Adipose tissue (tissue), 3 donors: ENCODE data around the gene KRTAP2-3. TPM values are rescaled to one million over a fixed set of nuclear protein-coding genes. Genes with fewer than 3 reads are reported as not detected.
"Not testable (repeated sequence)": the region's sequence is repeated elsewhere in the genome, so short reads cannot be mapped to it uniquely, and the experiment has no call there.

ENCODE experiments used
- H3K27ac ChIP-seq: one replicate; pipeline ENCODE4 v1.5.1; 2013; ENCODE audit warnings: low read depth, low read length
- WGBS, 3 donors: extraction: QIAGEN DNeasy Blood & Tissue Kit; methylation state at CpG; one replicate each; pipeline ENCODE4 v1.1.7; 2013; 5-methylcytosine and 5-hydroxymethylcytosine counted together
- polyA plus RNA-seq, 3 donors: library from polyadenylated mRNA; stranded (reverse); fragments of 200-250 nt; gene quantifications; one replicate each; pipeline ENCODE4 v1.2.3, GENCODE V29; 2013
- donor health status: healthy with polysubstance abuse.
- donor health status: Bipolar disorder and iron deficiency.
- donor health status: healthy.

The KRTAP2-3 gene
- polyA plus RNA-seq, 3 donors: not detected

DNA sequence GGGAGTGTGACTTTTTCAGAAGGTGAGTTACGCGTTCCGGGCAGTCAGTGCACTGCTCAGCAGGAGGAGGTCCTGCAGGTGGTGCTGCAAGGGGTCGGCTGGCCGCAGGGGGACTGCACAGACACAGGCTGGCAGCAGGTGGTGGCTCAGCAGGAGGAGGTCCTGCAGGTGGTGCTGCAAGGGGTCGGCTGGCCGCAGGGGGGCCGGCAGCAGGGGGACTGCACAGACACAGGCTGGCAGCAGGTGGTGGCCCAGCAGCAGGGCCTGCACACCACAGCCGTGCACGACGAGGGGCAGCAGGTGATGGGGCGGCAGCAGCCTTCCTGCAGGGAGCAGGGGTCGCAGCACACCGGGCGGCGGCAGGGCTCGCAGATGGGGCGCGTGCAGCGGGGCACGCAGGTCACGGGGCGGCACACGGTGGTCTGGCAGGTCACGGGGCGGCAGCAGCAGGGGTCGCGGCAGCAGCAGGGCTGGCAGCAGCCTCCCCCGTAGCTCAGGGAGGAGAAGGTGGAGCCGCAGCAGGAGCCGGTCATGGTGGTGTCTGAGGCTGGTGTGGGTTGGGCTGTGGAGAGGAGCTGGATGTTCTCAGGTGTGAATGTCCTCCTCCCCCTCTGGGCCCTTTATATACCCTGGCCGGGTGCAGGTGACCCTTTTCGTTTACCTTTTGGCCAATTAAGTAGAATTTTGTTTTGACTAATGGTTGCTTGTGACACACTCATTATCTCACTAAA, 13.0 kb downstream of the KRTAP2-3 start, which contains the start of gene KRTAP2-1:
Gene KRTAP2-1 (minus strand): TSS at position 582 of the 731 bp plus-strand sequence. CDS start 49 bp downstream, at position 533.
- 49 to 71% (median 55%) methylated on average over 8 to 10 of the region's 33 CpGs for WGBS, 3 donors

DNA sequence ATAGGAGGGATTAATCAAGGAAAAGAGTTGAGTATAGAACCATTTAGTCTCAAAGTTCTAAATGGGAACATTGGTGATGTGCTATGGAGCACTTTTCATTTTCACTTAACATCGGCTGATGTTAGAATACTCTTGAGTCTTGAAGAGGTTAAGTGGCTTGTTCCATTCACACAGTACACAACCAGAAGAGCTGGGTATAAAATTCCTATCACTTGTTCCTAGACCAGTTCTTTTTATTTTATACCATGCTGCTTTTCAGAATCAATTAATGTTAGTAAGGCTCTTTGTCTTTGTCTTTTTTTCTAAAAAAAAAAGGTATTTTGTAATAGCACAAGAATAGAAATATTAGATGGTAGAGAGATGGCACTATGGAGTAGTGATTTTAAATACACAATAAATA, 17.0 kb downstream of the KRTAP2-3 start:
- 97 to 100% (median 100%) methylated on average over 1 of the region's 1 CpG for WGBS, 3 donors
- no peak overlapping the region for H3K27ac ChIP-seq

More for the DNA sequence above, 13.0 kb downstream of the KRTAP2-3 start, which contains the start of gene KRTAP2-1:
- H3K27ac ChIP-seq: not testable (repeated sequence)

DNA sequence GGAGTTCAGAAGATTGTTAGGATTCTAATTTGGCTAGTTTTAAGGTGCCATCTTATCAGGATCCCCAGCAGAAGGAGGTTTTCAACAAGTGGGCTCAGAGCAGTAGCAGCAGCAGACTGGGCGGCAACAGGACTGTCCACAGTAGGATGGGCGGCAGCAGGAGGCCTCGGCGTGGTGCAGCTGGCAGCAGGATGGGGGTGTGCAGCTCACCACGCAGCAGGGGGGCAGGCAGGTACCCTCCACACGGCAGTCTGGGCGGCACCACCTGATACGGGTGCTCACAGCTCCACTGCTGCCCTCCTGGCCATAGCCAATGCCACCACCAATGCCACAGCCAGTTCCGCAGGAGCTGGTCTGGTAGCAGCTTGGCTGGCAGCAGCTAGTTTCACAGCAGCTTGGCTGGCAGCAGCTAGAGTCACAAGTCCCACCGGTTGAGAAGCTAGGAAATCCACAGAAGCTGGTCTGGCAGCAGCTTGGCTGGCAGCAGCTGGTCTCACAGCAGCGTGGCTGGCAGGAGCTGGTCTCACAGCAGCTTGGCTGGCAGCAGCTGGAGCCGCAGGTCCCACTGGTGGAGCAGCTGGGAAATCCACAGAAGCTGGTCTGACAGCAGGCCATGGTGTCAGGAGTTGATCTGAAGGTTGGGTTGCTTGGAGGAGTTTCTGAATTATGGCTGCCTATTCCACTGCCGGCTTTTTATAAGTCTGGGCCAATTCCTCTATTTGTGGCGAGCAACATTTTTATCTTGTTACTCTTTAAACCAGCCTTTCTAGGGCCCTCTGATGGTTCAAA, 18.9 kb downstream of the KRTAP2-3 start, which contains the start of gene KRTAP1-1:
Gene KRTAP1-1 (minus strand): TSS at position 668 of the 789 bp plus-strand sequence. CDS start 53 bp downstream, at position 615.
- WGBS, 3 donors: 58 to 84% (median 73%) methylated on average over 13 to 14 of the region's 14 CpGs
- H3K27ac ChIP-seq: not testable (repeated sequence)

DNA sequence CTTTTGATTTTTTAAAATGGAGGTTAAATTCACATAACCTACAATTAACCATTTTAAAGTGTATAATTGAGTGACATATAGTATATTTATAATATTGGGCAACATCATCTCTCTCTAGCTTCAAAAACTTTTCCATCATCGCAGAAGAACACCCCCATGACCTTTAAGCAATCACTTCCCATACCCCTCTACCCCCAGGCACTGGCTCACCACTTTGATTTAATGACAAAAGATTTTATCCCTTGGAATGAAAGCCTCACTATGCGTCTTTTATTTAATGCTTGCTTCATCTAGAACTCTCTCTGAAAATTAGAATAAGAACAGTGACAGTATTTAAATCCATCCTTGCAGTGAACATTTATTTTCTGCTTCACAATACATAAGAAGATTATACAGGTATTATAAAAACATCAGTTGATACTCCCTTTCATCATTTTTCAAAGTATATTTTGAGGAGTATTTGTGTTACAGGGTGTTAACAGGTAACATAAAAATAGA, 22.0 kb downstream of the KRTAP2-3 start:
- WGBS, 3 donors: 72 to 84% (median 81%) methylated on average over 2 of the region's 2 CpGs
- no peak overlapping the region for H3K27ac ChIP-seq

DNA sequence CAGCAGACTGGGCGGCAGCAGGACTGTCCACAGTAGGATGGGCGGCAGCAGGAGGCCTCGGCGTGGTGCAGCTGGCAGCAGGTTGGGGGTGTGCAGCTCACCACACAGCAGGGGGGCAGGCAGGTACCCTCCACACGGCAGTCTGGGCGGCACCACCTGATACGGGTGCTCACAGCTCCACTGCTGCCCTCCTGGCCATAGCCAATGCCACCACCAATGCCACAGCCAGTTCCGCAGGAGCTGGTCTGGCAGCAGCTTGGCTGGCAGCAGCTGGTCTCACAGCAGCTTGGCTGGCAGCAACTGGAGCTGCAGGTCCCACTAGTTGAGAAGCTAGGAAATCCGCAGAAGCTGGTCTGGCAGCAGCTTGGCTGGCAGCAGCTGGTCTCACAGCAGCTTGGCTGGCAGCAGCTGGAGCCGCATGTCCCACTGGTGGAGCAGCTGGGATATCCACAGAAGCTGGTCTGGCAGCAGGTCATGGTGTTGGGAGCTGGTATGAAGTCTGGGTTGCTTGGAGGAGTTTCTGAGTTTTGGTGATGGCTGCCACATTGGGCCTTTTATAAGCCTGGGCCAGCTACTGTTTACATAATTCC, 25.5 kb downstream of the KRTAP2-3 start, which contains the start of gene KRTAP1-3:
Gene KRTAP1-3 (minus strand): TSS at position 529 of the 590 bp plus-strand sequence. CDS start 53 bp downstream, at position 476.
- not testable (repeated sequence) for H3K27ac ChIP-seq
- 75 to 87% (median 85%) methylated on average over 8 to 10 of the region's 10 CpGs for WGBS, 3 donors

DNA sequence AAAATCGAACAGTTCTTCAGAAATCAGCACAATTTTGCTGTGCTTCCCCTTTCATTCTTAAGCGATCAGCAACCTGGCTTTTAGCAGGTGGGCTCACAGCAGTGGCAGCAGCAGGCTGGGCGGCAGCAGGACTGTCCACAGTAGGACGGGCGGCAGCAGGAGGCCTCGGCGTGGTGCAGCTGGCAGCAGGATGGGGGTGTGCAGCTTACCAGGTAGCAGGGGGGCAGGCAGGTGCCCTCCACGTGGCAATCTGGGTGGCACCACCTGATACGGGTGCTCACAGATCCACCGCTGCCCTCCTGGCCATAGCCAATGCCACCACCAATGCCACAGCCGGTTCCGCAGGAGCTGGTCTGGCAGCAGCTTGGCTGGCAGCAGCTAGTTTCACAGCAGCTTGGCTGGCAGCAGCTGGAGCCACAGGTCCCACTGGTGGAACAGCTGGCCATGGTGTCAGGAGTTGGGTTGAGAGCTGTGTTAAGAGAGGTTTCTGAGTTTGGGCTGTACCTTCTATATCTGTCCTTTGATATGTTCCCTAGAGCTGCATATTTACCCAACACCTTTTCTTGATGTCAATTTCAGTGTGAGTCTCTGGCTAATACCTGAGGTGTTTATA, 30.2 kb downstream of the KRTAP2-3 start, which contains the start of gene KRTAP1-4:
Gene KRTAP1-4 (minus strand): TSS at position 563 of the 613 bp plus-strand sequence. CDS start 117 bp downstream, at position 446.
- 83 to 86% (median 83%) methylated on average over 12 of the region's 12 CpGs for WGBS, 3 donors

DNA sequence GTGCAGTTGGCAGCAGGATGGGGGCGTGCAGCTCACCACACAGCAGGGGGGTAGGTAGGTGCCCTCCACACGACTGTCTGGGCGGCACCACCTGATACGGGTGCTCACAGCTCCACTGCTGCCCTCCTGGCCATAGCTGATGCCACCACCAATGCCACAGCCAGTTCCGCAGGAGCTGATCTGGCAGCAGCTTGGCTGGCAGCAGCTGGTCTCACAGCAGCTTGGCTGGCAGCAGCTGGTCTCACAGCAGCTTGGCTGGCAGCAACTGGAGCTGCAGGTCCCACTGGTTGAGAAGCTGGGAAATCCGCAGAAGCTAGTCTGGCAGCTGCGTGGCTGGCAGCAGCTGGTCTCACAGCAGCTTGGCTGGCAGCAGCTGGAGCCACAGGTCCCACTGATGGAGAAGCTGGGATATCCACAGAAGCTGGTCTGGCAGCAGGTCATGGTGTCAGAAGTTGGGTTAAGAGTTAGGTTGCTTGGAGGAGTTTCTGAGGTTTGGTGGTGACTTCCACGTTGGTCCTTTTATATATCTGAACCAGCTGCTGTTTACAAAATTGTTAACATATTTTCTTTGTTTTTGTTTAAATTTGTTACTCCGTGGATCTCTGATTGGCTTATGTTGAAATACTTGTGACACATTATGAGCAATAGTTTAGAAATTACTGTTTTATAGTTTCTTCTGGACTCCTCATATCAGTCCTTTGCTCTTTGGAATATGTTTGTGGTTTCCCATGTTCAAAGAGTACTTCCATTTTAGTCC, 33.0 kb downstream of the KRTAP2-3 start, which contains the start of gene KRTAP1-5:
Gene KRTAP1-5 (minus strand): TSS at position 494 of the 757 bp plus-strand sequence. CDS start 53 bp downstream, at position 441.
- 62 to 83% (median 81%) methylated on average over 9 of the region's 9 CpGs for WGBS, 3 donors
- no peak within 1 kb of the TSS for H3K27ac ChIP-seq

More for the DNA sequence above, 30.2 kb downstream of the KRTAP2-3 start, which contains the start of gene KRTAP1-4:
- no peak within 1 kb of the TSS for H3K27ac ChIP-seq

DNA sequence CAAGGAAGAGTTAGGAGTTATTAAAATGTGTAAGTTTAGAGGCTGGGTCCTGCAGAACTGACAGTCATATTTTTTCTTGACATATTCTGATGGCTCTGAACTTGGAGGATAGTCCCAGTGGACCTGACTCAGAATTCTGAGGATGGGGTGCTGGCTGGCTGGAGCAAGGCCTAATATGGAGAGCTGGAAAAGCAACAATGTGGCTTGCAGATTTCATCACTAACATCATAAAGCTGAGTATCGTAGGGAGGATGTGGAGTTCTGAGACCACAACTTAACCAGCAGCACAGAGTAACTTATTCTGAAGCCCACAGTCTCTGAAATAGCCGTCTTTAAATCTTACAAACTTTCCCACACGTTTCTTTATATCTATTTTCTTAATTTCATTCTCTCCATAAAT, 35.2 kb downstream of the KRTAP2-3 start:
- no peak overlapping the region for H3K27ac ChIP-seq
- 60 to 77% (median 76%) methylated on average over 3 of the region's 3 CpGs for WGBS, 3 donors

DNA sequence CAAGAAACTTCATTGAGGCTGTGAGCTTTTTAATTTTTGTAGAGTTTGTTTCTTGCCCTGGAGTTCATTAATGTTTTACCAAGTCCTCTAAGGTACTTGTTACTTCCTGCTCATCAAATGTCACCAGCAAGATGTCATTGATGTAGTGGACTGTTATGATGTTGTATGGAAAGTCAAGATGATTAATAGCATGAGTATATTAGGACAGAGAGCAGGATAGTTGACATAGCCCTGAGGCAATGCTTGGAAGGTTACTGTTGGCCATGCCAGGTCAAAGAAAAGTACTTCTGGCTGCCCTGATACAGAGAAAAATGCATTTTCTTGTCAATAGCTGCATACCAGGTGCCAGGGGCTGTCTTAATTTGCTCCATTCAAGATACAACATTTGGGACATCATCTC, 39.6 kb downstream of the KRTAP2-3 start:
- H3K27ac ChIP-seq: no peak overlapping the region

DNA sequence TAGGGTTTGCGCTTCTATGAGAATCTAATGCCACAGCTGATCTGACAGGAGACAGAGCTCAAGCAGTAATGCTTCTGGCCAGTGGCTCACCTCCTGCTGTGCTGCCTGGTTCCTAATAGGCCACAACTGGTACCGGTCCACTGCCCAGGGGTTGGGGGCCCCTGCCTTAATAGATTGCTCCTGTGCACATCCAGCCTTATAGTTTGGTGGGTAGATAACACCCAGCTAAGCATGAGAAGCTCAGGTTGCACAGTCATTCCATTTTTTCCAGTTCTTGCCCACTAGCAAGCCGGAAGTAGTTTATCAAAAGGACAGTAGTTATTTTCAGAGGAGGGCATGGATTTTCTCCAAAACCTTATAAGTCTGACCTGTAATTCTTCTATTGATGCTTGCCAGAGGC, 40.5 kb downstream of the KRTAP2-3 start:
- 93 to 97% (median 93%) methylated on average over 3 of the region's 3 CpGs for WGBS, 3 donors
- H3K27ac ChIP-seq: no peak overlapping the region

DNA sequence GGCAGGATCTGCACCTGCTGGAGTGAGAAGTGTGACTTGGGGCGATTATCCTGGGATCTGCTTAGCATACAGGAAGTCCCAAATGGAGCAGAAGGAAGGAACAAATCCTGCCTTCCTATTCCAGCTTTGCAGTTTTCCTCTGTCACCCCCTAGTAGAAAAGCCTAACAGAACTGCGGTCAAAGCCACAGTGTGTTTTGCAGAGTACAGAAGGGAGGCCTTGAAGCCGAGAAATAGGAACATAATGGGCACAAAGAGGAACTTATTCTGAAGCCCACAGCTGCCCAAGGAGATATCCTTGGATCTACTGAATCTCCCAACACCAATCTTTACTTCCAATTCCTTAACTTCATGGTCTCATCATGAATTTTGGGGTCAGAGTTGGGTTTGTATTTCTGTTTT, 41.4 kb downstream of the KRTAP2-3 start:
- WGBS, 3 donors: 54 to 63% (median 56%) methylated on average over 3 of the region's 3 CpGs
- no peak overlapping the region for H3K27ac ChIP-seq

DNA sequence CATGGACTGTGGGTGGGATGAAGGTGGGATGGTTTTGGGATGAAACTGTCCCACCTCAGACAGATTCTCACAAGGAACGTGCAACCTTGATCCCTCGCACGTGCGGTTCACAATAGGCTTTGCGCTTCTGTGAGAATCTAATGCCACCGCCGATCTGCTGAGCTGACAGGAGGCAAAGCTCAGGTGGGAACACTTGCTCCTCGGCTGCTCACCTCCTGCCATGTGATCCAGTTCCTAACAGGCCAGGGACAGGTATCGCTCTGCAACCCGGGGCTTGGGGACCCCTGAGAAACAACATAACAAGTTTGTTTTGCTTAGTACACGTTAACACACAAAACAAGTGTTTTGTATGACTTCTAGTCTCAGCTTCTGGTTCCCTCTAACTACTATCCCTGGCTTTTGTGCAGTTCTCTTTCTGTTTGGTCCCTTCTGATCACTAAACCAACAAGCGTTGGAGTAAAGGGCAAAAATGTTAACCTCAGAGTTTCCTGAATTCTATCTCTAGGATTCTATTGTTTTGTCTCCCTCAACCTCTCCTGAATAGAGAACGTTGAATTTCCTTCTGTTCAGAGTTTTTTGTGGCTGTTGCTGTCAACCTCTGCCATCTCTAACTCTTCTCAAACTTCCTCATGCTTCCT, 43.2 kb downstream of the KRTAP2-3 start:
- WGBS, 3 donors: 73 to 80% (median 79%) methylated on average over 13 of the region's 13 CpGs
- H3K27ac ChIP-seq: no peak overlapping the region

DNA sequence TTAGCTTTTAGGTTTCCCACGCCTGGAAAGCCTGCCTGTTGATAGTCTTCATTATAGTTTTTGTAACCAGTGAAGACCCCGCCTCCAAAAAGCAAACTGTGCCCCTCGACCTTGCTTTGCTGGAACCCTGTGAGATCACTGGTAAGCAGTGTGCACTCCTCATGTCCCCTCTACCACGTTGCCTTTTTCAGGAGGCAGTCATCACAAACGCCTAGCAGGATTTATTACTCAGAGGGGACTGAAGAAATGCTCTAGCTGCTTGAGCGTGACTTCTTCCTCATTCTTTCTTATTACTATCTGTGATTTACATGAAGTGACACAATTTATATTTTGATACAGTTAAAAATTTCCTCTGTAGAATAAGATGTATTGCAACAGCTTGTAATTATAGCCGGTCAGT, 44.5 kb downstream of the KRTAP2-3 start:
- H3K27ac ChIP-seq: no peak overlapping the region
- 62 to 71% (median 67%) methylated on average over 7 of the region's 7 CpGs for WGBS, 3 donors

DNA sequence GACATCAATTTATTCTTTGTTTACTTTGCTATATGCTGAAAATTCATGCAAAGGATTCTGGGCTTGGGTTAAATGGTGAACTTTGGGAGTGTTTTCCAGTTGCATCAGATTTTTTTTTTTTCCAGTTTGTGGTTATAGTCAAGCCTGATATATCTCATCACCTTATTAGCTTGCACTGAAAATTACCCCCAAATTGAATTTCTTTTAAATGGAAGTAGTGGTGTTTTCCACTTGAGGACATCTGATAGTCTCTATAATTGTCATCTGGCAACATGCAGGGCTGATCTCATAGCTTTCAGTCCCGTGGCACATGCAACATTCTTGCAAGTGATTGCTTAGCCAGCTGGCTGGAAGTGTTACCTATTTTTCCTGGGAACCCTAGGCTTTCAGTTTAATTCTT, 46.3 kb downstream of the KRTAP2-3 start:
- WGBS, 3 donors: 23 to 37% (median 33%) methylated on average over 1 of the region's 1 CpG
- H3K27ac ChIP-seq: no peak overlapping the region

DNA sequence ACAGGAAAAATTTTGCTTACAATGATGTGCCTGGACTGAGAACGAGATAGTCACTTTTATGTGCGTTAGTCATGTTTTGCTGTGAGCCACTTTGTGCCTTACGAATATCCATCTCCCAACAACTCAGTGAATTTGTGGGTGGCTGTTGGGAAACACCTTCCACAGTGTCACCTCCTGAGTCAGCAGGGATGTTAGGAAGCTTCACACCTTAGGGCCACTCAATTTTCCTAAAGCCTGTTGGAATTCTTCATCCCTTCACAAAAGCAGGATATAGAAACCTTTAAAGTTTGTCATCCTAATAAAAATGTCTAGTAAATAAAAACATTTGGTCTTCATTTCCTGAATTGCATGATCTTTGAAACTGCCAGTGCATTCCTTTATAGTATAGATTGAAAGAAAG, 46.7 kb downstream of the KRTAP2-3 start:
- H3K27ac ChIP-seq: no peak overlapping the region
- WGBS, 3 donors: 82 to 87% (median 84%) methylated on average over 3 of the region's 3 CpGs

DNA sequence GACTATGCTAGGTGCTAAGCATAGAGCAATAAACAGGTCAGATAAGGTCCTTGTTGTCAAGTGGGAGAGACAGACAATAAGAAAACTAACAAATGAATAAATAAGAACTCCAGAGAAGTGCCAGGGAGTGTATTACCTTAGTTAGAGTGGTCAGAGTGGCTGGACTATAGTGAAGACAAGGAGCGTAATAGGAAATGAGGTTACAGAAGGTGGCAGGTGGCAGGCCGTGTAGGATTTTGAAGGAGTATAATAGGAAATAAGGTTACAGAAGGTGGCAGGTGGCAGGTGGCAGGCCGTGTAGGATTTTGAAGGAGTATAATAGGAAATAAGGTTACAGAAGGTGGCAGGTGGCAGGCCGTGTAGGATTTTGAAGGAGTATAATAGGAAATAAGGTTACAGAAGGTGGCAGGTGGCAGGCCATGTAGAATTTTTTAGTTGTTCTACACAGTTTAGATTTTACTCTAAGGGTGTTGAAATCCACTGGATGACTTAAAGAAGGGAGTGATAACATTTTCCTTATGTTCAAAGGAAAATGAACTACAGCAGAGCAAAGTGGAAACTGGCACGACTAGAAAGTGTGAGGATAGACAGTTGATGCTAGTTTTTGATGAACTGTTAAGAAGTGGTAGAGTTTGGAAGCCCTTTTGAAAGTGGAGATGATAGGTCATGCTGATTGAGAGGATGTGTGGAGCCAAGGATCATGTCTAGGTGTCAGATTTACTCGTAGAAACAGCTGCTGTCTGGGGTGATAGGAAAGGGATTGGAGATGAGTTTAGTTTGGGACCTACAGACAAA, 47.4 kb downstream of the KRTAP2-3 start:
- no peak overlapping the region for H3K27ac ChIP-seq
- 70 to 82% (median 74%) methylated on average over 6 of the region's 6 CpGs for WGBS, 3 donors
